HG03060 (cell line): ENCODE results near the gene BBOF1.
"Not testable (repeated sequence)": the region's sequence is repeated elsewhere in the genome, so short reads cannot be mapped to it uniquely, and the experiment has no call there.

Experiments used
- ATAC-seq: cut with Tn5 transposase; IDR thresholded peaks from one replicate; pipeline ENCODE4 v1.9.1; 2021; ENCODE audit warnings: low read depth, moderate number of reproducible peaks; ENCODE audit not compliant: unreplicated experiment

BBOF1 gene

GRCh38 chr14:74085047-74085637 lies 66.0 kb downstream of the BBOF1 start:
- peak; percentile 2 for ATAC-seq

- ATAC-seq: no peak
These were observed 66.7 kb downstream of the BBOF1 start for GRCh38 chr14:74085828-74086227.

GRCh38 chr14:74089251-74090020 lies 70.3 kb downstream of the BBOF1 start:
- ATAC-seq: no peak

- no peak for ATAC-seq
These were observed 86.2 kb downstream of the BBOF1 start for GRCh38 chr14:74105381-74105780.

- ATAC-seq: no peak
These were observed 90.2 kb downstream of the BBOF1 start for GRCh38 chr14:74109369-74109768.

- ATAC-seq: not testable (repeated sequence)
These were observed 92.5 kb downstream of the BBOF1 start for GRCh38 chr14:74111395-74112216.
